Left ventricle myocardium inferior (tissue), 1 donor: Measurements from ENCODE around the gene KLHL3. TPM values are rescaled to one million over a fixed set of nuclear protein-coding genes. Genes with fewer than 3 reads are reported as not detected.

Source experiments
- DNase-seq: peaks from one replicate; pipeline ENCODE4 v3.0.0-alpha.2; 2020
- H3K27ac ChIP-seq: fragments of 200-600 bp; replicated peaks from 2 replicates; pipeline ENCODE4 v1.8.0; 2021
- H3K27me3 ChIP-seq: fragments of 200-600 bp; 2 replicates; pipeline ENCODE4 v1.8.0; 2021; ENCODE audit warnings: low read depth
- H3K36me3 ChIP-seq: fragments of 200-600 bp; 2 replicates; pipeline ENCODE4 v1.8.0; 2021
- H3K4me1 ChIP-seq: fragments of 200-600 bp; 2 replicates; pipeline ENCODE4 v1.8.0; 2021
- H3K4me3 ChIP-seq: fragments of 200-600 bp; 2 replicates; pipeline ENCODE4 v1.8.0; 2021; ENCODE audit warnings: mild to moderate bottlenecking, moderate library complexity
- H3K9me3 ChIP-seq: fragments of 200-600 bp; replicated peaks from 2 replicates; pipeline ENCODE4 v1.8.0; 2021
- CTCF ChIP-seq: fragments of 200-600 bp; IDR thresholded peaks from 2 replicates; pipeline ENCODE4 v1.8.0; 2021; ENCODE audit warnings: antibody characterized with exemption, mild to moderate bottlenecking, borderline replicate concordance
- intact Hi-C: fragments of 100-400 bp; cut with micrococcal nuclease; formaldehyde crosslinking; loops from one replicate; pipeline ENCODE4 v1.11.0; 2022
- total RNA-seq: library from RNA; stranded (reverse); fragmentation: NEBNext Ultra II Directional; extraction: Animal tissue kit (Norgen Biotek cat#: 25700); gene quantifications from one replicate; pipeline ENCODE4 v1.2.1, GENCODE V29; 2021
- donor health status: DM: no; HTN: yes; CAD: no; lungs with severe emphysema.

Gene KLHL3
- total RNA-seq, 1 donor from 2014 or later: 26.3 TPM

- H3K27ac ChIP-seq: no peak overlapping the region
- no peak for DNase-seq
- H3K9me3 ChIP-seq: no peaks in the 10 kb centered on the region
- H3K4me1 ChIP-seq: no peaks in the 10 kb centered on the region
- H3K27me3 ChIP-seq: peaks cover 19% of the 10 kb centered on the region
- intact Hi-C loops: no loop called here
- H3K4me3 ChIP-seq: no peak overlapping the region
- TF ChIP-seq CTCF: no peak
- H3K36me3 ChIP-seq: no peaks in the 10 kb centered on the region
Measured at GRCh38 chr5:137611011-137611580, 124.8 kb downstream of the KLHL3 start.

- intact Hi-C loops: no loop called here
- Histone ChIP-seq H3K4me1 (no peaks in the 10 kb centered on the region), H3K9me3 (no peaks in the 10 kb centered on the region), H3K36me3 (no peaks in the 10 kb centered on the region), H3K4me3 (no peak overlapping the region), H3K27me3 (peaks cover 19% of the 10 kb centered on the region), H3K27ac (no peak overlapping the region)
- no peak for TF ChIP-seq CTCF
- no peak for DNase-seq
Measured at GRCh38 chr5:137610598-137610997, 125.3 kb downstream of the KLHL3 start.

- Histone ChIP-seq H3K4me1 (no peaks in the 10 kb centered on the region), H3K36me3 (no peaks in the 10 kb centered on the region), H3K27ac (no peak overlapping the region), H3K4me3 (no peak overlapping the region), H3K27me3 (peaks cover 27% of the 10 kb centered on the region), H3K9me3 (no peaks in the 10 kb centered on the region)
- no peak for TF ChIP-seq CTCF
- intact Hi-C loops: no loop called here
- DNase-seq: no peak
Measured at GRCh38 chr5:137609127-137609526, 126.8 kb downstream of the KLHL3 start.

DNA sequence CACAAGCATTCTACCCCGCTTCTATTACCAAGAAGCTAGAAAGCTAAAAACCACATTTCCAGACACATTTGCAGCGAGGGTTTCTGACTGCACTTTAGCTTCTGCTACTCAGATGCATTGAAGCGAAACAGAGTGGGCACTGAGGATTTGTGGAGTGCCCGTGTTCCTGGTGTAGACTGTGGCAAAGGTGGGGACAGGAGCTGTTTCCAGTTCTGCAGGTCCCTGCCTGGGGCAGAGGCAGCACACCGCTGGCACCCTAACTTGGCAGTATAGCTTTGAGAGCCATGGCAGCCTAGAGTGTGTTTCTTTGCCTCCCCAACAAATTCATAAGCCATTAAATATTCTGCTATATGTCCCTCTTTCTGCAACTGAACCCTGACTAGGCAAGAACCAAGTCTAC lies 128.1 kb downstream of the KLHL3 start:
- Histone ChIP-seq H3K4me1 (no peaks in the 10 kb centered on the region), H3K4me3 (no peak overlapping the region), H3K27me3 (peaks cover 27% of the 10 kb centered on the region), H3K36me3 (no peaks in the 10 kb centered on the region), H3K9me3 (no peaks in the 10 kb centered on the region), H3K27ac (no peak overlapping the region)
- intact Hi-C loops: no loop called here
- TF ChIP-seq CTCF: no peak
- no peak for DNase-seq

DNA sequence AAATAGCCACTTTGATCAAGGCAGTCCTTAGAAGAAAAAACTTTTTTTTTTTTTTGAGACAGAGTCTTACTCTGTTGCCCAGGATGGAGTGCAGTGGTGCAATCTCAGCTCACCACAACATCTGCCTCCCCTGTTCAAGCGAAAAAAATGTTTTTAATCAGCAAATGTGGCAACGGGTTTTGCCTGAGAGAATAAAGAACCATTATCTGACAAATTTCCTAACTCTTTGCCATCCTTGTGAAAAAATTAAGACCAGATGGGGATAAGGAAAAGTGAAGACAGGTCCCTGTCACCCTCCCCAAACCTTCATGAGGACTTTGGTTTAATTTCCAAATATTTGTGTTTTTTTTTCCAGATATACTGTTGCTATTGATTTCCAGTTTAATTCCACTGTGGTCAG lies 129.5 kb downstream of the KLHL3 start:
- no peak for DNase-seq
- Histone ChIP-seq H3K27me3 (peaks cover 34% of the 10 kb centered on the region), H3K27ac (no peak overlapping the region), H3K9me3 (no peaks in the 10 kb centered on the region), H3K4me3 (no peak overlapping the region), H3K4me1 (no peaks in the 10 kb centered on the region), H3K36me3 (no peaks in the 10 kb centered on the region)
- intact Hi-C loops: no loop called here
- no peak for TF ChIP-seq CTCF
